GM12874 (cell line): ENCODE results near the gene NMNAT1.

Experiments
- CTCF ChIP-seq: IDR thresholded peaks from 2 replicates; pipeline ENCODE4 v1.5.1; 2011; ENCODE audit warnings: low read depth, mild to moderate bottlenecking, control low read depth, low read length, moderate library complexity; ENCODE audit not compliant: insufficient read depth

Gene NMNAT1

GRCh38 chr1:9927259-9927658 lies 16.0 kb upstream of the NMNAT1 start:
- TF ChIP-seq CTCF: no peak

- TF ChIP-seq CTCF: no peak
Observed at GRCh38 chr1:9929431-9930385, 13.6 kb upstream of the NMNAT1 start.

- peak; percentile 45 for TF ChIP-seq CTCF
Observed at GRCh38 chr1:9942399-9942938, 806 bp upstream of the NMNAT1 start.

GRCh38 chr1:9946315-9946714 lies 3.0 kb downstream of the NMNAT1 start:
- no peak for TF ChIP-seq CTCF

- TF ChIP-seq CTCF: no peak
Observed at GRCh38 chr1:9957726-9958125, 14.5 kb downstream of the NMNAT1 start.

- TF ChIP-seq CTCF: no peak
Observed at GRCh38 chr1:9960011-9960410, 16.7 kb downstream of the NMNAT1 start.

GRCh38 chr1:9960706-9961562 lies 17.7 kb downstream of the NMNAT1 start:
- no peak for TF ChIP-seq CTCF
